ENCODE results near the gene FCHO2. TPM values are rescaled to one million over a fixed set of nuclear protein-coding genes. Genes with fewer than 3 reads are reported as not detected.

Gene FCHO2
- total and polyA plus RNA-seq, 2 of the 4 experiments (the other 2 are of a cell fraction) = 6.1 to 23.5 TPM

- no TSS peak for BruUV-seq (replicated peaks)
- H4K20me1 ChIP-seq (ENCODE audit: insufficient read depth, low read length) = no peaks in the 10 kb centered on the region
- peak; percentile 55 for DNase-seq
- no peak overlapping the region for H3K9ac ChIP-seq (ENCODE audit: low read depth, low read length)
- no peak overlapping the region for H4K91ac ChIP-seq (ENCODE audit: insufficient read depth, low read depth, low read length)
- dilution Hi-C loops (cut with HindIII; ENCODE audit: low sequenced_read_pairs, unreplicated experiment) = no loop called here
- no peak overlapping the region for H2AFZ ChIP-seq (replicated peaks; ENCODE audit: low read length, poor library complexity)
- H3K14ac ChIP-seq (replicated peaks; ENCODE audit: low read depth, low read length) = no peak overlapping the region
- no CpG with 5 or more reads among the region's 4 CpGs for WGBS, 2 experiments (ENCODE audit: extremely low coverage in 2 of 2, insufficient read length in 1 of 2)
- no peaks in the 10 kb centered on the region for H3K9me1 ChIP-seq (ENCODE audit: insufficient read depth, low read length)
- H3K4me1 ChIP-seq (ENCODE audit: control insufficient read depth, insufficient read depth, low read length) = peaks cover 2% of the 10 kb centered on the region; the same call in 1 of the 2 replicates
- peak; percentile 71 for ATAC-seq (ENCODE audit: low read depth)
- H2BK15ac ChIP-seq (ENCODE audit: low read depth, low read length) = no peak overlapping the region
- no peak overlapping the region for H4K5ac ChIP-seq (ENCODE audit: low read depth, low read length)
- H2AK5ac ChIP-seq (ENCODE audit: low read depth, low read length) = no peak overlapping the region
- H3K79me1 ChIP-seq (ENCODE audit: low read depth in 1 of 2, low read length in 2 of 2) = no peaks in the 10 kb centered on the region
- H2BK20ac ChIP-seq (ENCODE audit: low read depth, low read length) = no peak overlapping the region
- no peak overlapping the region for H3K27ac ChIP-seq (ENCODE audit: insufficient read depth, low read length)
- no peaks in the 10 kb centered on the region for H3K27me3 ChIP-seq (ENCODE audit: control insufficient read depth, insufficient read depth, low read length)
- CTCF ChIA-PET = no interaction called here
- H3K23ac ChIP-seq (ENCODE audit: low read depth, low read length) = no peak overlapping the region
- in situ Hi-C loops (cut with MboI; ENCODE audit: low sequenced_read_pairs) = no loop called here
- no peaks in the 10 kb centered on the region for H3K9me3 ChIP-seq (ENCODE audit: control insufficient read depth, insufficient read depth, low read length)
- no peak overlapping the region for H2BK5ac ChIP-seq (ENCODE audit: low read depth, low read length, poor library complexity, severe bottlenecking)
- no peak overlapping the region for H2BK120ac ChIP-seq (ENCODE audit: low read depth, low read length)
- no peak overlapping the region for H3K4ac ChIP-seq (ENCODE audit: low read depth, low read length)
- H3K36me3 ChIP-seq (ENCODE audit: control insufficient read depth, insufficient read depth, low read length) = no peaks in the 10 kb centered on the region
- H4K8ac ChIP-seq (ENCODE audit: low read depth in 2 of 2, low read length in 2 of 2) = 0 out of 4 replicates have a peak overlapping the region, but pooled peaks of 1 of the 2 experiments have one; percentile 4
- POLR2A ChIA-PET (ENCODE audit: unreplicated experiment) = no interaction called here
- no peak overlapping the region for H3K4me3 ChIP-seq (ENCODE audit: insufficient read depth, low read depth, low read length)
- H3K56ac ChIP-seq (ENCODE audit: extremely low read depth, insufficient read depth, low read length) = no peak overlapping the region
- peak; percentile 33; the same call in 1 of the 2 replicates for TF ChIP-seq SMC3 (IDR thresholded peaks at IDR 0.05; ENCODE audit: low read depth, low read length)
- peak; percentile 66 for TF ChIP-seq RAD21 (IDR thresholded peaks at IDR 0.05; ENCODE audit: low read length)
- no peak for TF ChIP-seq RFX5 (IDR thresholded peaks at IDR 0.05; ENCODE audit: low read depth, low read length)
- peak; percentile 56 for TF ChIP-seq CTCF (conservative IDR thresholded peaks at IDR 0.05; ENCODE audit: low read depth, low read length)
- no peak overlapping the region for H3K4me2 ChIP-seq (ENCODE audit: low read depth, low read length)
- H2AK9ac ChIP-seq (replicated peaks; ENCODE audit: low read depth, low read length, poor library complexity) = no peak overlapping the region
- H3K18ac ChIP-seq (ENCODE audit: low read depth, low read length) = no peak overlapping the region
- intact Hi-C loops (cut with micrococcal nuclease) = loop anchor here (5.0 to 10.0 kb wide), 2 partner anchors 296 to 534 kb away; no protein-coding TSS in a partner anchor
Observed at GRCh38 chr5:72920690-72921502, 34.9 kb upstream of the FCHO2 start.

Data from IMR-90 (cell line).